Osteoblast (primary cell): ENCODE data around the gene KRT1. TPM values are rescaled to one million over a fixed set of nuclear protein-coding genes. Genes with fewer than 3 reads are reported as not detected.

Experiments
- DNase-seq: peaks from one replicate; pipeline ENCODE4 v3.0.0; 2011; ENCODE audit warnings: low spot score, mixed read lengths; ENCODE audit not compliant: insufficient read length; ENCODE audit errors: missing footprints
- H2AFZ ChIP-seq: 2 replicates; pipeline ENCODE4 v1.6.0; 2011; ENCODE audit warnings: mild to moderate bottlenecking, low read length
- H3K27ac ChIP-seq: 2 replicates; pipeline ENCODE4 v1.5.1; 2011; ENCODE audit warnings: mild to moderate bottlenecking, low read depth, low read length, moderate library complexity
- H3K27me3 ChIP-seq: 2 replicates; pipeline ENCODE4 v1.6.0; 2012; ENCODE audit warnings: mild to moderate bottlenecking, control low read depth, inconsistent platforms, low read length, moderate library complexity; ENCODE audit not compliant: insufficient read depth
- H3K36me3 ChIP-seq: 2 replicates; pipeline ENCODE4 v1.5.1; 2011; ENCODE audit warnings: mild to moderate bottlenecking, low read length, control low read depth, moderate library complexity; ENCODE audit not compliant: insufficient read depth
- H3K4me1 ChIP-seq: 2 replicates; pipeline ENCODE4 v1.5.1; 2011; ENCODE audit warnings: mild to moderate bottlenecking, low read length, control low read depth, moderate library complexity; ENCODE audit not compliant: insufficient read depth
- H3K4me2 ChIP-seq: 2 replicates; pipeline ENCODE4 v1.6.0; 2011; ENCODE audit warnings: mild to moderate bottlenecking, low read length; ENCODE audit not compliant: insufficient read depth
- H3K4me3 ChIP-seq: fragments of 200-600 bp; sonication (generic); 3 replicates; pipeline ENCODE4 v1.5.1; 2012; ENCODE audit warnings: mild to moderate bottlenecking, low read length, inconsistent platforms; ENCODE audit not compliant: insufficient read depth
- H3K79me2 ChIP-seq: 2 replicates; pipeline ENCODE4 v1.6.0; 2012; ENCODE audit warnings: mild to moderate bottlenecking, low read length, control low read depth, inconsistent platforms; ENCODE audit not compliant: insufficient read depth
- H3K9me3 ChIP-seq: 2 replicates; pipeline ENCODE4 v1.5.1; 2011; ENCODE audit warnings: low read depth, low read length, control low read depth
- H4K20me1 ChIP-seq: 2 replicates; pipeline ENCODE4 v1.6.0; 2012; ENCODE audit warnings: mild to moderate bottlenecking, low read length, control low read depth; ENCODE audit not compliant: insufficient read depth
- CTCF ChIP-seq: IDR thresholded peaks from 2 replicates; pipeline ENCODE4 v1.5.1; 2011; ENCODE audit warnings: mild to moderate bottlenecking, low read depth, low read length, moderate library complexity; ENCODE audit errors: extremely low read depth
- total RNA-seq: library from RNA; depleted of rRNA; stranded (reverse); fragments of >200 nt; gene quantifications from 2 replicates; pipeline ENCODE4 v1.2.3, GENCODE V29; 2012

Gene KRT1
- total RNA-seq, 1 donor, result not detected

- Histone ChIP-seq H3K4me2 (no peak overlapping the region), H3K79me2 (no peaks in the 10 kb centered on the region), H3K9me3 (no peaks in the 10 kb centered on the region), H3K4me3 (no peak overlapping the region), H3K4me1 (no peaks in the 10 kb centered on the region), H3K36me3 (no peaks in the 10 kb centered on the region), H3K27me3 (peaks cover 52% of the 10 kb centered on the region), H4K20me1 (no peaks in the 10 kb centered on the region), H3K27ac (no peak overlapping the region), H2AFZ (no peak overlapping the region)
- no peak for DNase-seq
- TF ChIP-seq CTCF, result no peak
Measured at GRCh38 chr12:52636592-52637258, 43.5 kb downstream of the KRT1 start.

GRCh38 chr12:52636189-52636588 lies 44.0 kb downstream of the KRT1 start:
- Histone ChIP-seq H3K4me1 (no peaks in the 10 kb centered on the region), H4K20me1 (no peaks in the 10 kb centered on the region), H3K79me2 (no peaks in the 10 kb centered on the region), H3K27ac (no peak overlapping the region), H3K4me2 (no peak overlapping the region), H2AFZ (no peak overlapping the region), H3K36me3 (no peaks in the 10 kb centered on the region), H3K27me3 (peaks cover 51% of the 10 kb centered on the region), H3K4me3 (no peak overlapping the region), H3K9me3 (no peaks in the 10 kb centered on the region)
- TF ChIP-seq CTCF, result no peak
- DNase-seq, result no peak

GRCh38 chr12:52634266-52635056 lies 45.7 kb downstream of the KRT1 start:
- H3K9me3 ChIP-seq, result no peaks in the 10 kb centered on the region
- no peaks in the 10 kb centered on the region for H4K20me1 ChIP-seq
- no peaks in the 10 kb centered on the region for H3K36me3 ChIP-seq
- H3K27me3 ChIP-seq, result peaks cover 42% of the 10 kb centered on the region
- no peak for TF ChIP-seq CTCF
- H3K27ac ChIP-seq, result no peak overlapping the region
- H2AFZ ChIP-seq, result no peak overlapping the region
- no peak for DNase-seq
- H3K79me2 ChIP-seq, result no peaks in the 10 kb centered on the region
- no peaks in the 10 kb centered on the region for H3K4me1 ChIP-seq
- no peak overlapping the region for H3K4me3 ChIP-seq
- H3K4me2 ChIP-seq, result no peak overlapping the region

- Histone ChIP-seq H2AFZ (no peak overlapping the region), H3K27ac (no peak overlapping the region), H3K4me1 (no peaks in the 10 kb centered on the region), H4K20me1 (no peaks in the 10 kb centered on the region), H3K4me2 (no peak overlapping the region), H3K9me3 (no peaks in the 10 kb centered on the region), H3K4me3 (no peak overlapping the region), H3K36me3 (no peaks in the 10 kb centered on the region), H3K27me3 (peaks cover 37% of the 10 kb centered on the region), H3K79me2 (no peaks in the 10 kb centered on the region)
- DNase-seq, result no peak
- no peak for TF ChIP-seq CTCF
Measured at GRCh38 chr12:52633383-52633782, 46.8 kb downstream of the KRT1 start.
